GM18867 (cell line): ENCODE data around the gene CCDC34.
A peak's percentile ranks its signal among the peaks of the same experiment; 100 is the strongest.

Experiments
- ATAC-seq: cut with Tn5 transposase; IDR thresholded peaks from one replicate; pipeline ENCODE4 v1.9.1; 2021; ENCODE audit warnings: mild to moderate bottlenecking, moderate library complexity; ENCODE audit not compliant: unreplicated experiment

CCDC34 gene, protein sequence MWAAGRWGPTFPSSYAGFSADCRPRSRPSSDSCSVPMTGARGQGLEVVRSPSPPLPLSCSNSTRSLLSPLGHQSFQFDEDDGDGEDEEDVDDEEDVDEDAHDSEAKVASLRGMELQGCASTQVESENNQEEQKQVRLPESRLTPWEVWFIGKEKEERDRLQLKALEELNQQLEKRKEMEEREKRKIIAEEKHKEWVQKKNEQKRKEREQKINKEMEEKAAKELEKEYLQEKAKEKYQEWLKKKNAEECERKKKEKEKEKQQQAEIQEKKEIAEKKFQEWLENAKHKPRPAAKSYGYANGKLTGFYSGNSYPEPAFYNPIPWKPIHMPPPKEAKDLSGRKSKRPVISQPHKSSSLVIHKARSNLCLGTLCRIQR

DNA sequence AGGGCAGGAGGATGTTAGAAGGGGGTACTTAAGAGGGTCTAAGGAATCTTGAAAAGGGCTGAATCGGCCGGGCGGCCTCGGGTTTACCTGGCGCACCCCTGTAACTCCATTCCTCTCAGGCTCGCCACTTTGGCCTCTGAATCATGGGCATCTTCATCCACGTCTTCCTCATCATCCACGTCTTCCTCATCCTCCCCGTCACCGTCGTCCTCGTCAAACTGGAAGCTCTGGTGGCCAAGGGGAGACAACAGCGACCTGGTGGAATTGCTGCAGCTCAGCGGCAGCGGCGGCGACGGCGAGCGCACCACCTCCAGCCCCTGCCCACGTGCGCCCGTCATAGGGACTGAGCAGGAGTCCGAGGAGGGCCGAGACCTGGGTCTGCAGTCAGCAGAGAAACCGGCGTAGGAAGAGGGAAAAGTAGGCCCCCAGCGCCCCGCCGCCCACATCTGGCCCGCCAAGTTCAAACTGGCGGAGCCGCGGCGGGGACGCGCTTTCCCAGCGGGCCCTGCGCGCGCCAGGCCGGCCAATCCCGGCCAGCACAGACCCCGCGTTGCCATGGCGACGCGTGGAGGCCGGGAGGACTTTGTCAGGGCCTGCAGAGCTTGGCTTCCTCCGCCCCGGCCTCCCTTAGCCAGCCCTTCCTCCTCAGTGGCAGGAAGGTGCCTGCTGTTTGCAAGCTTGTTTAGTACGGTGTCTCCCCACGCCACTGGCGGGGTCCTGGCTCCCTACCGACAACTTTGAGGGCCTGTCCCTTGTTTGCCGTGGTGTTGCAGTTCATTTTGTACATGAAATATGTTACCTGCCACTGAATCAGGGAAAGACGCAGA lies at the start of gene CCDC34:
TSS of gene CCDC34 (minus strand) at position 467 of the 827 bp plus-strand sequence. CDS start at position 446, 21 bp downstream.
- peak; percentile 100 for ATAC-seq

DNA sequence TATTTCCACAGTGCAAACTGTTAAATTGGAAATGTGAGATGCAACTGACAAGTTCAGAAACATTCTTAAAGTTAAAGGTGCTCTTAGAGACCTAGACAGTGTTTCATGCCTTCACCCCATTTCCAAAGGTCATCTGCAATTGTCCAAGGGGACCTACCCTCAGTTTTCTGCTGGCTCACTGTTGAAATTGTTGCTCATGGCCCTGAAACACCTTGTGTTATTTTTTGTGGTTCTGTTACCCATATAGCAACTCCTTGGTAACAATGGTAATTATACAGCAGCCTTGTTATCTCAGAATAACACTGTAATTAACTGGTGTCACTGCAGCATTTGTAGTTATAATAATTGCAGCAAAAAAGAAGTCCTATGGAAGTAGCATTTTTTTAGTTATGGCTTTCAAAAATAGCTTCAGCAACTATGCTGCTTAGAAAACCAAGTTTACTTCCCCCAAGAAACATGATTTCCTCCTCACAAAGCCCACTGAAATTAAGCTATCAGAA lies 49.2 kb upstream of the CCDC34 start:
- no peak for ATAC-seq

- ATAC-seq, result no peak
Measured at GRCh38 chr11:27411328-27411727, 48.3 kb upstream of the CCDC34 start.

DNA sequence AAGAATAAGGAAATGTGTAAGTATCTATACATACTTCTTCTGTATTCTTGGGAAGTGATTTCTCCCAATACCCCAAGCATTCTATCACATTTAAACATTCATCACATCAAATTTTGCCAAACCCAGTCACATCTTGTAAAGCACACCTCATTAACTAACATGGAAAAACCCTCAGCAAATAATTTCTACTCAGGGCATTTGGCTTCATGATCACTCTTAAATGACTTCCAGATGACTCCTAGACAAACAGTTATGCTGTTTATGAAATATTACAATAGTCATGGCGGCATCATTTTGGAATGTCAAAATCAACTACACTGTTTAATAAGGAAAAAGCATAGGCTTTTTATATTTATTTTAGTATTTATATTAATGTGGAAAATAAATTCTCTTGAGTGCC lies 47.3 kb upstream of the CCDC34 start:
- no peak for ATAC-seq

- no peak for ATAC-seq
Measured at GRCh38 chr11:27409742-27410141, 46.7 kb upstream of the CCDC34 start.

GRCh38 chr11:27409049-27409448 lies 46.0 kb upstream of the CCDC34 start:
- no peak for ATAC-seq

- ATAC-seq, result no peak
Measured at GRCh38 chr11:27408246-27408800, 45.3 kb upstream of the CCDC34 start.

DNA sequence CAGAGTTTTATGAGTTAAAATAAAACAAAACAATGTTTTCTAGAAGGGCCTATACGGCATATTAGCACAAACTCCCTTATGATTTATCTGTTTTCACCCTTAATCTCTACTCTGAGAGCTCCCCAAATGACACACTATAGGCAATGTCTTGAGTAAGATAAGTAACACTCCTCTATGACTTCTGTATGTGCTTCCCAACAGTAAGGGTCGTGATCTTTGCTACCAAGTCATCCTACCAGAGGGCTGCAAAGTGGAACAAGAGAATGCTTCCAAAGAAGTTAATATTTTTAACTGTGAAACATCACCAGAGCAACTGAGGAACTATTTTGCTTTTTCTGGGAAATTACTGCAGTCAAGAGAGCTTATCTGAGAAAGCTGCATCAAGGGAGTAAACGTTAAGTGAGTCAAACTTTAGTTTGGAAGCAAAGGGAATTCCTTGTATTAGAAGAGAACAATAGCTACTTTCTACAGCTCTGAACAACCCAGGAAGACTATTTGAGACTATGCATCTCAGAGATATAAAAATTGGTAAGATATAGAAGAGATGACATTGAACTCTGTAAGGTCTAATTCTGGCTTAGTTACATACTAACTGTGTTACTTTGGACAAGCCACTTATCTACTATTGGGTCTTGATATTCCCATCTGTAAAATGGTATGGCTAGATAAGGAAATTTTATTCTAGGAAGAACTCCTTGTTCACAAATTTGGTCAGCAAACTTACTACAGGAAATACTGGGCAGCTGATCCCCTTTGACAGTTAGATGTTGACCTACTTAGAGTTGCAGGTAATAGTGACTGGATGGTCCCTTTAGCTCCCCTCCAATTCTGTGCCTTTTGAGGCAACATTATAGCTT lies 43.7 kb upstream of the CCDC34 start:
- no peak for ATAC-seq

DNA sequence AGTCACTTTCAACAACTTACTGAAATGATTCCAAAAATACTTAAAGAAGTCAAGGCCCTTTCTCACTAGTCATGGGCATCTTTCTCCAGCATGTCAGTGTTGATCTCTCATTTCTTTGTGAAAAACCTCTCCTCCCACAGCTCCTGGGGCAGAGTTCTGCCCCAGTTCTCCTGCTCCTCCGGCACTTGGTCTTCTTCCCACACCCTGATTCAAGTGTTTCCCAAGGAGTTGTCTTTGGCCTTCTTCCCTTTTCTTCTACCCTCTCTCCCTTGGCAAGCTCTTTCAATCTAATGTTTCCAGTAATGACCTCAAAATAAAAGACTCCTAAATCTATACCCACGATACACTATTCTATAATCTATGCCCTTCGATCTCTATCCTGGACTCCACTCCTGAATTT lies 42.1 kb upstream of the CCDC34 start:
- ATAC-seq, result no peak

DNA sequence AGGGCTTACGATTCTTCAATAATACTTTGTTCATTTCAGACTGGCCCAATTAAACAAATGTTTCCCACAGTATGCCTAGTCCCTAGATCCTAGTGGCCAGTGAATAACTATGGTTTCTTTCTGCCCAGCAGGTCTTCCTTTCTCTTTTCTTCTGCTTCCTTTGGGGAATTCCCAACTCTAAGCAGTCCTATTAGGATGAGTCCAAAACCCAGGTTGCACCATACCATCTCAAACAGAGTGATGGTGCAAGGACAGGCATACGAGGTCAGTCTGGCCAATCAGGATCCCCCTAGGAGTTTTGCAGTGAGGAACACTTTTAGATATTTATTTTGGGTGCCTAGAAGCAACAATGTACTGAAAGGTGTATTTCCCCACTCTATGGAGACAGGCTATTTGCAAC lies 41.4 kb upstream of the CCDC34 start:
- no peak for ATAC-seq

DNA sequence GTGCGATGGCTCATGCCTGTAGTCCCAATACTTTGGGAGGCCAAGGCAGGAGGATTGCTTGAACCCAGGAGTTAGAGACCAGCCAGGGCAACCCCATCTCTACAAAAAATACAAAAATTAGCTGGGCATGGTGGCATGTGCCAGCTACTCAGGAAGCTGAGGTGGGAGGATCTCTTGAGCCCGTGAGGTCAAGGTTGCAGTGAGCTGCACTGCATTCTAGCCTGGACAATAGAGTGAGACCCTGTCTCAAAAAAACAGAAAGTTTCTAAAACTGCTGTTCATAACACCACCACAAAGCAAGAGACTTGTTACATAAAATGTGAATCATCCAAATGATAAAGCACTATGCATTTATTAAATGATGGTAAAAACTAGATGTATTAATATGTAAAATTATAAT lies 40.2 kb upstream of the CCDC34 start:
- no peak for ATAC-seq

DNA sequence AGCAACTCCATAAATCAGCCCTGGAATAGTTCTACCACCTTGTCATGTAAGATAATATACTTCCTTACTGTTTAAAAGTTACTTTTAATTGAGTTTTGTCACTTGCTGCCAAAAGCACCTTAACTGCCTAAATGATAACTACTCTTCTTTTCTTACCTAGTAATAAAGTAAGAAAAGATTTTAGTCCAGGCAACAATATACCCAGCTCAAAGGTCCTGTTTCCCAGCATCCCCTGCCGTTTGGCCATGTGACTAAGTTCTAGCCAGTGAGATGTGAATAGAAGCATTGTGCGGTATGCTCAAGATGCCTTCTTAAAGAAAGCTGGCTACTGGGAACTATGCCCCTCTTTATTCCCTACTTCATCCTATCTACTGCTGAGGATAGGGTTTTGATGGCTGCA lies 39.4 kb upstream of the CCDC34 start:
- no peak for ATAC-seq

DNA sequence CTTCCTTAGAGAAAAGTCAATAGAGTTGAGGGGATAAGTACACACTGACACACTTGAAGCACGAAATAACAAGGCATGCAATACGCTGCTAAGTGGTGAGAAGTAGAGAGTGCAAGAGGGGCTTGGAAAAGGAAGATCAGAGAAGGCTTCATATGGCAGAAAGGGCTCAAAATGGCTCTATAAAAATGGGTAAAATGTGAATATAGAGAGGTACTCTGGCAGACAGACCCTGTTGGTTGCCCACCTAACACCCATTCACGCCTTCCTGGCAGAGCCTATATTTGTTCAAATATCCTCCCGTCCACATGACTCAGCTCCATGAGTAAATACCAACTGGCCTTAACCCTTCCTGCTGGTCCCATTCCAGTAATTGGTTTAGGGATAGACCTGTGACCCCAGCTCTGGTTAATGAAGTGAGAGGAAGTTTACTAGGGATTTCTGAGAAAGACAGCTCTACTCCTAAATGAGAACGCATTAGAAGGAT lies 38.9 kb upstream of the CCDC34 start:
- ATAC-seq, result no peak

- no peak for ATAC-seq
Measured at GRCh38 chr11:27401280-27401832, 38.3 kb upstream of the CCDC34 start.

- no peak for ATAC-seq
Measured at GRCh38 chr11:27398400-27398770, 35.4 kb upstream of the CCDC34 start.

GRCh38 chr11:27397624-27398399 lies 34.8 kb upstream of the CCDC34 start:
- ATAC-seq, result no peak

DNA sequence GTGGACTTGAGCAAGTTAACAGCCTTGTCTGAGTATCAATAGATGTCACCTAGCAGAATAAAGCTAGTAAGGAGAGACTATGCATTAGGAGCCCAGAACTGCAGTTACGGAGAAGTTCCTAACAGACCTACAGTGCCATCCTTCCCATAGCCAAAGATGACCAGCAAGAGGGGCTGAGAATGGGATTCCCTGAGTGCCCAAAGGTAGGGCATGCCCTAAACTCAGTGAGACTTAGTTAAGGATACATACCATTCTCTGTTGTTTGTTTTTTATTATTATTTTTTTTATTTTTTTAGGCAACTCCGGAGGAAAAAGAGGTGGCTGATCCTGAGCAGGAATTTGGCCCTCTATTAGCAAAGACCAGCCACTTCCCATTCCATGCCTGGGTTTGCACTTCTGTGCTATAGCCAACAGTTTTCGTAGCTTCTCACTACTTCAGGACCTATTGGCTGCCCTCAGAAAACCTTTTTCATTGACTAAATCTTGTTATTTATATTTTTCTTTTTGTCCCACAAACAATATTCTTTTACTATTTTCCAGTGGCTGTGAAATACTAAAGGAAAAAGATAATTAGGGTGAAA lies 33.3 kb upstream of the CCDC34 start:
- ATAC-seq, result no peak

- ATAC-seq, result no peak
Measured at GRCh38 chr11:27395556-27396258, 32.7 kb upstream of the CCDC34 start.
